ENCODE data around the gene PRELID3B.

- TF ChIP-seq EZH2 (IDR thresholded peaks at IDR 0.05; ENCODE audit: borderline replicate concordance, low read length) = no peak
- TF ChIP-seq CTCF (IDR thresholded peaks at IDR 0.05; ENCODE audit: low read length) = no peak
Measured at GRCh38 chr20:59075934-59076508, 33.4 kb upstream of the PRELID3B start.
